Measurements from ENCODE around the gene LUC7L. TPM values are rescaled to one million over a fixed set of nuclear protein-coding genes. Genes with fewer than 3 reads are reported as not detected.
"Not testable (repeated sequence)": the region's sequence is repeated elsewhere in the genome, so short reads cannot be mapped to it uniquely, and the experiment has no call there.

The LUC7L gene
- total RNA-seq, 1 donor, result 52.7 TPM

GRCh38 chr16:261031-261691 lies 31.9 kb upstream of the LUC7L start:
- no peak for TF ChIP-seq CTCF (IDR thresholded peaks at IDR 0.05; ENCODE audit: insufficient read depth, low read depth, low read length)
- no peak for DNase-seq (ENCODE audit: low read depth)

GRCh38 chr16:260326-260725 lies 31.1 kb upstream of the LUC7L start:
- no peak for DNase-seq (ENCODE audit: low read depth)
- TF ChIP-seq CTCF (IDR thresholded peaks at IDR 0.05; ENCODE audit: insufficient read depth, low read depth, low read length), result no peak
- H3K4me3 ChIP-seq (ENCODE audit: low read depth, low read length), result no peak overlapping the region

More at GRCh38 chr16:261031-261691, 31.9 kb upstream of the LUC7L start:
- no peak overlapping the region for H3K4me3 ChIP-seq (ENCODE audit: low read depth, low read length)

- DNase-seq (ENCODE audit: low read depth), result no peak
- H3K4me3 ChIP-seq (ENCODE audit: low read depth, low read length), result no peak overlapping the region
- no peak for TF ChIP-seq CTCF (IDR thresholded peaks at IDR 0.05; ENCODE audit: insufficient read depth, low read depth, low read length)
Measured at GRCh38 chr16:259814-260253, 30.6 kb upstream of the LUC7L start.

GRCh38 chr16:259226-259625 lies 30.0 kb upstream of the LUC7L start:
- no peak for TF ChIP-seq CTCF (IDR thresholded peaks at IDR 0.05; ENCODE audit: insufficient read depth, low read depth, low read length)
- no peak for DNase-seq (ENCODE audit: low read depth)
- no peak overlapping the region for H3K4me3 ChIP-seq (ENCODE audit: low read depth, low read length)

GRCh38 chr16:258091-258490 lies 28.8 kb upstream of the LUC7L start:
- H3K4me3 ChIP-seq (ENCODE audit: low read depth, low read length); DNase-seq (ENCODE audit: low read depth): not testable (repeated sequence)

GRCh38 chr16:255183-255582 lies 25.9 kb upstream of the LUC7L start:
- no peak for TF ChIP-seq CTCF (IDR thresholded peaks at IDR 0.05; ENCODE audit: insufficient read depth, low read depth, low read length)
- DNase-seq (ENCODE audit: low read depth), result no peak

GRCh38 chr16:254461-254860 lies 25.2 kb upstream of the LUC7L start:
- no peak for TF ChIP-seq CTCF (IDR thresholded peaks at IDR 0.05; ENCODE audit: insufficient read depth, low read depth, low read length)
- no peak for DNase-seq (ENCODE audit: low read depth)
- no peak overlapping the region for H3K4me3 ChIP-seq (ENCODE audit: low read depth, low read length)

More at GRCh38 chr16:255183-255582, 25.9 kb upstream of the LUC7L start:
- H3K4me3 ChIP-seq (ENCODE audit: low read depth, low read length), result no peak overlapping the region

All from fibroblast of villous mesenchyme (primary cell).